GM21526 (cell line): ENCODE measurements around the gene LAMB2.

Source experiments
- ATAC-seq: cut with Tn5 transposase; IDR thresholded peaks from one replicate; pipeline ENCODE4 v1.9.1; 2021; ENCODE audit warnings: moderate library complexity; ENCODE audit not compliant: unreplicated experiment, low FRiP score

The LAMB2 gene

GRCh38 chr3:49161808-49162530 lies 29.1 kb upstream of the LAMB2 start:
- ATAC-seq: no peak

DNA sequence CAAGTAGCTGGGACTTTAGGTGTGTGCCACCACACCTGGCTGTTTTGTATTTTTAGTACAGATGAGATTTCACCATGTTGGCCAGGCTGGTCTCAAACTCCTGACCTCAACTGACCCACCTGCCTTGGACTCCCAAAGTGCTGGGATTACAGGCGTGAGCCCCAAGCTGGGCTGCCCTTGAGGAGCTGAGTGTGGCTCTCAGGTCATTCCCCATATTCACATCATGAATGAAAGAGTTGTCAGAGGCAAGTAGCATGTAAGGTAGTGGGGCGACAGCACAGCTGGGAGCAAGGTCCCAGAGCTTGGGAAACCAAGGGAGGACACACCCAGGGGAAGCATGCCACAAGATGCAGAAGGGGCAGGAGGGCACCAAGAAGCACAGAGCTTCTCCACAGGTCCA lies 28.3 kb upstream of the LAMB2 start:
- ATAC-seq: no peak

- ATAC-seq: no peak
Measured at GRCh38 chr3:49158792-49159191, 25.9 kb upstream of the LAMB2 start.

DNA sequence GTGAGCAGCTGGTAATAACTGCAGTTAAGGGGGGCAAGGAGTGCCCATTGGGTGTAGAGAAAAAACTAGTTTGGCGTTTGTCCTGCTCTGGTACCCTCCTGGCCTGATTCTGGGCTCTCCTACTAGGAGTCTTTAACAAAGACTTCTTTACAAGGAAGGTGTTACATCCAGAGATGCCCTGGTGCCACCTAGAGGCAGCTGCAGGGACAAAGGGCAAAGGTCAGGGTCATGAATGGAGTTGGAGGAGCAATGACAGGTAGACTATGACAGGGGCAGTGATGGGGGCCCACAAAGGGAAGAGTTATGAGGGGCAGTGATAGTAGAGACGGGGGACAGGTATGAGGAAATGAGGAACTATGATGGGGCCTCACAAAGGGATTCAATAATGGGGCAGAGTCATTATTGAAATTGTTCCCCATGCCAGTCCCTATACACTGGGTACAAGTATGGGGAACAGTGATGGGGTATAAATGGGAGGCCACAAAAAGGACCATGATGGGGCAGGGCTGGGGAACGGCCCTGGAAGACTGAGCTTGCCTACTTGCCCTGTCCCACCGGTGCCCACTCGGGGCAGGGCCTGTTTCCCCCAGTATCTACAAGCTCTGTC lies 25.4 kb upstream of the LAMB2 start:
- ATAC-seq: no peak

- ATAC-seq: no peak
Measured at GRCh38 chr3:49157289-49157688, 24.4 kb upstream of the LAMB2 start.

DNA sequence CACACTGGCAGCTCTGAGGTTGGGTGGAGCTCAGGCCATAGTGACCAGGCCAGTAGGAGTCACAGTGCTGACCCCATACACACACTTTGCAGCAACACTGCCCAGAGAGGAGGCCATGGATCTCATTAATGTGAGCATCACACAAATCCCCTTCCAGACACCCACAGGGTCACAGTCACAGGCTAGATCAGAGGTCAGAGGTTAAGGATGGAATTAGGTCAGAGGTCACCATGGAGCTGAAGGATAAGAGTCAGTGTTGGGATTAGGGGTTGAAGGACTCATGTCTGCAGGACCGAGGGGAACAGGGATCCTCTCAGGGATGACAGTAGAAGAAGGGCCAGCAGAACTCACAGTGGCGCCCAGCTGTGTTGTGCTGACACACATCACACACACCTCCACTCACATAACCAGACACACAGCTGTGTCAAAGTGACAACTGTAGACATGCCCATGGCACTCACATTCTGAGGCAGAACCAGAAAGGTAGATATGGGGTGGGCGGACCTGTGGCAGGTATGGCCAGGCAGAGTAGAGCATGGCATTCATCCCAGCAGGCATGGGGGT lies 20.6 kb upstream of the LAMB2 start:
- no peak for ATAC-seq

- no peak for ATAC-seq
Measured at GRCh38 chr3:49151610-49152009, 18.8 kb upstream of the LAMB2 start.

DNA sequence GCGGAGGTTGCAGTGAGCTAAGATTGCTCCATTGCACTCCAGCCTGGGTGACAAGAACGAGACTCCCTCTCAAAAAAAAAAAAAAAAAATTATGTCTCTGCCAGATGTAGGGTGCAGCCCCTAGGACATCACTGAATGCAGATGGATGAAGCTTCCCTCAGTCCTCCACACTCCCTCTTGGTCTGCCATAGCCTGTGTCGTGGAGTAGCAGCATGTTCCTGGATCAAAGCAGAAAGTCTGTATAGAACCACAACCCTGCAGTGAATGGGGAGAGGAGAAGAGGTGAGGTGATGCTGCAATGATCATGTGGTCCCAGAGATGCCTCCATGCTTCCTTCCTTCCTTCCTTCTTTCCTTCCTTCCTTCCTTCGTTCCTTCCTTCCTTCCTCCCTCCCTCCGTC lies 15.3 kb upstream of the LAMB2 start:
- no peak for ATAC-seq

DNA sequence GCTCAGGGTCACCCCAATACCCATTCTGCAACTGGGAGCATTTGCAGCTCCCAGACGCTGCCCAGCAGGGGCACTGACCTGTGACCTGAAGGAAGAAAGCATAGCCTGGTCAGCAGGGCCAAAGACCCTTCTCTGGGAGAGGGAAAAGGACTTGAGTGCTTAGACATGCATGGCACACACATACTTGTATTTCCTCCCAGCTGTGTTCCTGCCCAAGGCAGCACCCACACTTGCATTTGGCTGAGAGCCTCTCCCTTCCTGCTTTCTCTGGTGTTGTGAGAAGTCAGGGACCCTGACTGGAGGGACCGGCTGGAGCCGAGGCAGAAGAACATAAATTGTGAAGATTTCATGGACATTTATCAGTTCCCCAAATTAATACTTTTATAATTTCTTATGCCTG lies 7.2 kb upstream of the LAMB2 start:
- ATAC-seq: no peak

DNA sequence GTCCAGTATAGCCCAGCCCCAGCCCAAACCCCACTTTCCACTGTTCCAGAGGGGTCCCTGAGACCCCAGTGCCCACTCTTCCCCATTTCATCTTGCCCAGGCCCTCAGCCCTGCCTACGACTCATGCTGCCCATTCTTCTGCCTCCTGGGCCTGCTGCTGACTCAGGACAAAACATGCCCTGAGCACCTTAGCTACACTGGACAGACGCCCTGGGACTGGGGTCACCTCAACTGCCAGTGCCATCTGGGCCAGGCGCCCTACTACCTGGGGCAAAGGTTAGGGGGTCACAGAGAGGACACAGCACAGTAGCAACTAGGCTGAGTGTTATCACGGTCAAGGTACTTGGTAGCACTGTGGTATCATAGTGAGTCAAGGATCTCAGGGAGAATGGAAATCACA lies 2.6 kb upstream of the LAMB2 start:
- no peak for ATAC-seq

DNA sequence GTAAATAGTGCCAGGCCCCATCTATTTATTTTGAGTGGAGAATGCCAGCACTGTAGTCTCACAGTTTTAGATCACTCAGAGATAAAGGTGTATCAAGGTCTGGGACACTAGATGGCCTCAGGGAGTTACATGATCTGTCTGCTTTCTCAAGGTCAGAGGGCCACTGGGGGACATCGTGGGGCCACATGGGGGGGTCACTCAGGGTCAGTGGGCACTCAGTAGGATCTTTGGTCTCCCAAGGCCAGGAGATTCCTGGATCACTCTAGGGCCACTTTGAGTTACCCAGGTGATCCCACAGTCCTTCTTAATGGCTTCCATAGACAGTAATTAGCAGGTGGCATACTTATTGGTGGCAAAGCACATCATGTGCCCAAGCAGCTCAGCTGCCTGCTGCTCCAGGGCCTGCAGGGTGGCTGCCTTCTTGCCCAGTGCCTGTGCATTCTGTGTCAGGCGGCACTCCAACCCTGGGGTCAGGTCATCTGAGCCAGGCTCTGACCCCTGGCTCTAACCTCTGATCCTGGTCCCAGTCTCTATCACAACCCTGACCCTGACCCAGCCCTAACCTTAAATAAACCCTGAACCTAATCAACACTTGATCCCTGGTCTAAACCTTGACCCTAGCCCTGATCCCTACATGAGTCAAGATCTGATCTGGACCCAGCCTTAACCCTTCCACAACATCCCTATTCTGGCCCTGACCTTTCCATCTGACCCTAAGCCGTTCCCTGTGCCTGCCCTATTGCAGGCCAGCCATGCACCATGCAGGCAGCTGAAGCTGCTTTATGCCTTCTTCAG lies 1.8 kb upstream of the LAMB2 start:
- ATAC-seq: no peak

DNA sequence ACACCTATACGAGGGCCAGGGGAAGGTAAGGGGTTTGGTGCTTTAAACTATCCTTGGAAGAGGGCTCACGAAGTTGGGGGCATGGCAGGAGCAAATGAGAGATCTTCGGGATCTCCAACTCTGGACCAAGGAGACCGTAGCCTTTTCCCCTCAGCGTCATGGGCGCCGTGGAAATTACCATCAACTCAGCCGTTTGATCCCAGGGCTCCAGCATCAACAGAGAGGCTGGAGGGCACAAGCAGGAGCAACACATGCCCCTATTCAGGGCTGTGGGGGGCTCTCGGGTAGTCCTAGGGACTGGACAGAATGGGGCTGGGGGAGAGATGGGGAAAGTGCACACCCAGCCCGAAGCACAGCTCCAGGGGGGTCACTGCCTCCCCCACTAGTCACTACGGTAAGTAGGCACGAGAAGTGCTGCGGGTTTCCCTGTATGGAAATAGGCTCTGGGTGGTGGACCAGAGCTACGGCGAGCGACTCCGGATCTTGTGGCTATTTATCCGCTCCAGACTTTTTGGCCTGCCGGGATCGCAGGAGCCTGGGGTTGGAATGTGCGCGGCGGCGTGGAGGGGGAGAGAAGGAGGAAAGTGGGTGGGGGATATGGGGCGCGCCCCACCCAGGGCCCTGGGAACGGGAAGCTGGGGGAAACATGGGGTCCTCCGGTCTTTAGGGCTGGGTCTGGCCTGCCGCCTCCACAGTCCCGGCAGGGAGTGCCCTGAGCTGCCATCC lies 539 bp upstream of the LAMB2 start:
- ATAC-seq: no peak

DNA sequence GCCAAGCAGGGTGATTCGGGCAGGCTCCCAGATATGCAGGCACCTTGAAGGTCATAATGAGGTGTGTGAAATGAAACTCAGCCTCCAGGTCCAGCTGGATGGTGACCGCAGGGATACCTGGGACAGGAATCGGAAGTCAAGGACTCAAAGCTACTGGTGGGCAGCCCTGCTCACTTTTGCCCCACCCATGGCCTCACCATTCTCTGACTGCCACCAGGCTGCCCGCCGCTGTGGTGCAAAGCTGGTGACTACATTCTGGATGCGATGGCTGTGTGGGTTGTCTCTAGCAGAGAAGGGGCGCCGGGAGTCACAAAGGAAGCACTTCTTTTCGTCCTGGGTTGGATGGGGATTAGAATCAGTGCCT lies 795 bp downstream of the LAMB2 start:
- ATAC-seq: no peak

DNA sequence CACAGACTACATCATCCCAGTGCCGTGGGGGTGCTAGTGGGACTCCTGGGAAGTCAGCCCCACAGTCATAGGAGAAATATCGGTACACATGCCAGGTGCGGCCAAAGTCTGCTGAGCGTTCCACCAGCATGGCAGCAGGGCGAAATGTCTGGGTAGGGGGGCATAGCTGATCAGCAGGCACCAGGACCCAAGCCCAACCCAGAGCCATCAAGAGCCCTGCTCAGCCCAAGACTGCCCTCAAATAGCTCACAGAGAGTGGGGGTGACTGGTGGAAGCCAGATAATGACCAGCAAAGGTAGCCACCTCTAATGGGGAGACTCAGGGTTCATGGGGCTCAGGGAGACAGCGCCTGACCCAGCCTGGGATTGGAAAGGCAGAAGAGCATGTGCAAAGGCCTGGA lies 1.3 kb downstream of the LAMB2 start:
- ATAC-seq: no peak

- no peak for ATAC-seq
Measured at GRCh38 chr3:49131040-49131439, 1.8 kb downstream of the LAMB2 start.

DNA sequence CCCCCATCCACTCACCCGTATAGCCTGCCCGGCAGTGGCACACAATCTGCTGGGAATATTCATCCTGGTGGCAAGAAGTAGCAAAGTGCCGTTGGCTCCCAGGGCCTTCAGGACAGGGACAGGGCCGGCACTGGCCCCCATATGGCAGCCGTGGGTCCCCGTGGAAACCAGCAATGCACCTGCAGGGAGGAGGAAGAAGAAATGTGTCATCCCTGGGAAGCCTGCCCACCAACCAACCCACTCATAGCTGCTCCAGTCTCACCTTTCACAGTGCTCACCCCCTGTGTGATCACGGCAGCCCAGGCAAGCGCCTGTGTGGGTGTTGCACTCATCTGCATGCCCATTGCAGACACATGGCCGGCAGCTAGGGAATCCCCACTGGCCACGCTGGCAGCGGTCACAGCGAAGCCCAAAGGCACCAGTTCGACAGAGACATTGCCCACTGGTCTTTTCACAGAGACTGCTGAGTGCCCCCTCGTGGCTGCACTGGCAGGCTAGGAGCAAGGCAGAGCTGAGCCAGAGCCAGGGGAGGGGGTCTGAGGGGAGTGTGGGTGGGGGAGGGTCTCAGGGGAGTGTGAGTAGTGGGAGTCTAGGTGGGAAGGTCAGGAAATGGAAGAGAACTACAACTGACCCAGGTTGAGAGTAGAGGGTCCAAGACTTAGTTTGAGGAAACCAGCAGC lies 7.7 kb downstream of the LAMB2 start:
- no peak for ATAC-seq

DNA sequence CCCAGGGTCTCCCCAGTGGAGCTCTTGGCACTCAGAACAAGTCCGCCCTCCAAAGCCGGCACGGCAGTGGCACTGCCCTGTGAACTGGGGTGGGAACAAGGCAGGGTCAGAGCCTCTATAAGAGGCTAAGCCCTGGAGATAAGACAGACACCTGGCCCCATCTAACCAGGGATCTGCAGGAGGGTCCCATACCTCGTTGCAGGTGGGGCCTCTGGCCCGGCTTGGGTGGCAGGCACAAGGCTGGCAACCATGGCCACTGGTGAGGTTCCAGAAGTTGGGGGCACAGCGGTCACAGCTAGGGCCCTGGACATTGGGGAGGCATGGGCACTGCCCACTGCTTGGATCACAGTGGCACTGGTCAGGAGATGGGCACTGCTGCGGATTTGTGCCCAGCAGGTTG lies 8.6 kb downstream of the LAMB2 start:
- no peak for ATAC-seq

DNA sequence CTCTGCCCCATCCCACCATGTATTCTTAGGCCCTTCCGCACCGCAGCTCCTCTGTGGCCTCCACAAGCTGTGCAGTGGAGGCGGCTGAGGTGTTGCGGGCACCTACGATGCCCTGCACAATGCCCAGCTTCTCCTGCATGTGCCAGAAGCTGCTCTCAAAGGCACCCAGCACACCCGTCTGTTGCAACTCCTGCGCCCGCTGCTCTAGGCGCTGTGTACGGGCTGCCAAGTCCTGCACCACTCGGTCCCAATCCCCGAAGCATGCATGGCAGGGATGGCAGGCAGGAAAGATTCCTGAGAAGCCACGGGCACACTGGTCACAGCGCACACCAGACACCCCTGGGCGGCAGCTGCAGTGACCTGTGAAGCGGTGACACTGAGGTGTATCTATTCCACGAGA lies 9.2 kb downstream of the LAMB2 start:
- no peak for ATAC-seq

GRCh38 chr3:49122886-49123545 lies 9.8 kb downstream of the LAMB2 start:
- no peak for ATAC-seq

DNA sequence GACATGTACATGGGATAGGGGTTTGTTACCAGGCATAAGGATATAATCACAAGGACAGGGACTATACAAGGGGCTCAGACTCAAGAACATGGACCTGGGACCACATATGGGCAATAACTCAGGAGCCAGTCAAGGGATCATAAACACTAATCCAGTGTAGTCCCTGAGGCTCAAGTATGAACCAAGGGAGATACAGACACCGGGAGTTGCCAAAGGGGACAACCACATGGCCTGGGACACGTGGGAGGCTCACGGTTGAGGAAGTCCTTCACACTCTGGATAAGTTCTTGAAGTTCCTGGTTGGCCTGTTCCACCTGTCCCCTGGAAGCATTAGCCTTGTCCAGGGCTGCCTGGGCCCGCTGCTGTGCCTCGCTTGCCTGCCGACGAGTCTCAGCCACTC lies 10.4 kb downstream of the LAMB2 start:
- no peak for ATAC-seq
